HepG2 (cell line): ENCODE results near the gene PRTN3. TPM values are rescaled to one million over a fixed set of nuclear protein-coding genes. Genes with fewer than 3 reads are reported as not detected.

Experiments
- ERF ChIP-seq: IDR thresholded peaks from 2 replicates; pipeline ENCODE4 v1.6.1; 2018; ENCODE audit warnings: missing biosample characterization, missing genetic modification reagents
- FOXJ3 ChIP-seq: sonication (generic); formaldehyde crosslinking; IDR thresholded peaks from 2 replicates; pipeline ENCODE4 v1.4.0; 2020; ENCODE audit warnings: missing genetic modification reagents, mild to moderate bottlenecking, borderline replicate concordance
- HES4 ChIP-seq: sonication (generic); formaldehyde crosslinking; IDR thresholded peaks from 2 replicates; pipeline ENCODE4 v1.9.0; 2021; ENCODE audit warnings: mild to moderate bottlenecking, missing genetic modification reagents, borderline replicate concordance
- HNF4G ChIP-seq, 2 experiments: sonication (generic) in 1 of 2; formaldehyde crosslinking in 1 of 2; IDR thresholded peaks; 2 replicates each; pipeline versions ENCODE4 v1.4.0 to v1.6.1; 2011 to 2020; ENCODE audit warnings: borderline replicate concordance in 2 of 2, low read depth in 2 of 2, mild to moderate bottlenecking in 2 of 2, low read length in 1 of 2, missing genetic modification reagents in 1 of 2, moderate library complexity in 1 of 2
- HOXA7 ChIP-seq: sonication (generic); formaldehyde crosslinking; IDR thresholded peaks from 2 replicates; pipeline ENCODE4 v1.8.1; 2022; ENCODE audit warnings: mild to moderate bottlenecking, missing genetic modification reagents, moderate library complexity
- KLF15 ChIP-seq: sonication (generic); formaldehyde crosslinking; IDR thresholded peaks from 2 replicates; pipeline ENCODE4 v1.8.1; 2023; ENCODE audit warnings: borderline replicate concordance, mild to moderate bottlenecking, inconsistent platforms, missing genetic modification reagents, mixed read lengths
- LBX2 ChIP-seq: sonication (generic); formaldehyde crosslinking; IDR thresholded peaks from 2 replicates; pipeline ENCODE4 v1.5.0; 2020; ENCODE audit warnings: missing genetic modification reagents, mild to moderate bottlenecking, borderline replicate concordance
- MIER3 ChIP-seq: IDR thresholded peaks from 2 replicates; pipeline ENCODE4 v1.6.1; 2016; ENCODE audit warnings: missing compliant biosample characterization, borderline replicate concordance
- RFX3 ChIP-seq: IDR thresholded peaks from 2 replicates; pipeline ENCODE4 v1.6.1; 2016; ENCODE audit warnings: missing biosample characterization, missing genetic modification reagents
- RXRA ChIP-seq: sonication (generic); formaldehyde crosslinking; IDR thresholded peaks from 2 replicates; pipeline ENCODE4 v1.5.1; 2020; ENCODE audit warnings: missing genetic modification reagents
- SATB2 ChIP-seq: sonication (generic); formaldehyde crosslinking; IDR thresholded peaks from 2 replicates; pipeline ENCODE4 v1.5.0; 2020; ENCODE audit warnings: missing genetic modification reagents
- ZBTB43 ChIP-seq: sonication (generic); formaldehyde crosslinking; conservative IDR thresholded peaks from 2 replicates; pipeline ENCODE4 v1.4.0; 2020; ENCODE audit warnings: missing genetic modification reagents
- ZNF180 ChIP-seq: sonication (generic); formaldehyde crosslinking; IDR thresholded peaks from 2 replicates; pipeline ENCODE4 v1.4.0; 2020; ENCODE audit warnings: low read depth, missing genetic modification reagents, borderline replicate concordance
- ZNF383 ChIP-seq: sonication (generic); formaldehyde crosslinking; IDR thresholded peaks from 2 replicates; pipeline ENCODE4 v1.4.0; 2020; ENCODE audit warnings: missing genetic modification reagents, mild to moderate bottlenecking, borderline replicate concordance
- ZNF75D ChIP-seq: sonication (generic); formaldehyde crosslinking; IDR thresholded peaks from 2 replicates; pipeline ENCODE4 v1.8.1; 2023; ENCODE audit warnings: missing genetic modification reagents, mild to moderate bottlenecking, borderline replicate concordance
- polyA plus RNA-seq, 8 experiments: library from polyadenylated mRNA; depleted of rRNA in 3 of 8; stranded (reverse) in 7 of 8; unstranded in 1 of 8; fragments of >200 nt; fragmentation: Illumina TruSeq in 4 of 8; extraction: Trizol in 4 of 8; gene quantifications; 2 replicates each; pipeline versions ENCODE4 v1.2.1 to v1.2.3, GENCODE V29; 2011 to 2016; ENCODE audit warnings: low read depth in 4 of 8, missing spikeins in 1 of 8, mixed read lengths in 1 of 8; ENCODE audit not compliant: insufficient read depth in 1 of 8
- total RNA-seq, 5 experiments: library from RNA; depleted of rRNA; stranded (reverse); fragments of >200 nt; fragmentation: Illumina TruSeq; extraction: Trizol; gene quantifications; 2 replicates each; pipeline ENCODE4 v1.2.3, GENCODE V29; 2016; ENCODE audit warnings: low read depth in 1 of 5
- TF ChIP-seq, protein P1 (sequence below): sonication (generic); formaldehyde crosslinking; IDR thresholded peaks from 2 replicates; pipeline ENCODE4 v1.5.0; 2020; ENCODE audit warnings: missing genetic modification reagents
- TF ChIP-seq, protein P2 (sequence below): sonication (generic); formaldehyde crosslinking; IDR thresholded peaks from 2 replicates; pipeline ENCODE4 v1.4.0; 2020; ENCODE audit warnings: missing genetic modification reagents; ENCODE audit errors: not compliant biosample characterization
- TF ChIP-seq, protein P3 (sequence below): sonication (generic); formaldehyde crosslinking; IDR thresholded peaks from 2 replicates; pipeline ENCODE4 v1.5.1; 2020; ENCODE audit warnings: missing genetic modification reagents, mild to moderate bottlenecking, borderline replicate concordance
- TF ChIP-seq, protein P4 (sequence below): sonication (generic); formaldehyde crosslinking; IDR thresholded peaks from 2 replicates; pipeline ENCODE4 v1.5.1; 2020; ENCODE audit warnings: mild to moderate bottlenecking, missing genetic modification reagents, moderate library complexity

The PRTN3 gene
- total and polyA plus RNA-seq, 2 of the 13 experiments (the other 11 are each of a cell fraction or from before 2014, with no cell fraction given): not detected

GRCh38 chr19:800360-801029, 40.3 kb upstream of the PRTN3 start (continued):
- TF ChIP-seq, protein P1, sequence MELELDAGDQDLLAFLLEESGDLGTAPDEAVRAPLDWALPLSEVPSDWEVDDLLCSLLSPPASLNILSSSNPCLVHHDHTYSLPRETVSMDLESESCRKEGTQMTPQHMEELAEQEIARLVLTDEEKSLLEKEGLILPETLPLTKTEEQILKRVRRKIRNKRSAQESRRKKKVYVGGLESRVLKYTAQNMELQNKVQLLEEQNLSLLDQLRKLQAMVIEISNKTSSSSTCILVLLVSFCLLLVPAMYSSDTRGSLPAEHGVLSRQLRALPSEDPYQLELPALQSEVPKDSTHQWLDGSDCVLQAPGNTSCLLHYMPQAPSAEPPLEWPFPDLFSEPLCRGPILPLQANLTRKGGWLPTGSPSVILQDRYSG: no peak
- TF ChIP-seq MIER3 (CRISPR knock-in tag) (no peak), RFX3 (CRISPR knock-in tag) (no peak), ERF (CRISPR knock-in tag) (no peak), FOXJ3 (no peak), ZNF75D (CRISPR knock-in tag) (no peak), LBX2 (CRISPR knock-in tag) (no peak), HNF4G (IDR thresholded peaks at IDR 0.05; ENCODE audit: borderline replicate concordance, low read depth, low read length) (no peak), HNF4G (CRISPR knock-in tag; IDR thresholded peaks at IDR 0.05; ENCODE audit: borderline replicate concordance, low read depth) (no peak), ZBTB43 (no peak), HOXA7 (CRISPR knock-in tag) (no peak), KLF15 (CRISPR knock-in tag) (no peak), HES4 (no peak), ZNF180 (CRISPR knock-in tag) (no peak), ZNF383 (CRISPR knock-in tag) (no peak), SATB2 (CRISPR knock-in tag) (no peak), RXRA (CRISPR knock-in tag) (peak; percentile 27)
- TF ChIP-seq, protein P2, sequence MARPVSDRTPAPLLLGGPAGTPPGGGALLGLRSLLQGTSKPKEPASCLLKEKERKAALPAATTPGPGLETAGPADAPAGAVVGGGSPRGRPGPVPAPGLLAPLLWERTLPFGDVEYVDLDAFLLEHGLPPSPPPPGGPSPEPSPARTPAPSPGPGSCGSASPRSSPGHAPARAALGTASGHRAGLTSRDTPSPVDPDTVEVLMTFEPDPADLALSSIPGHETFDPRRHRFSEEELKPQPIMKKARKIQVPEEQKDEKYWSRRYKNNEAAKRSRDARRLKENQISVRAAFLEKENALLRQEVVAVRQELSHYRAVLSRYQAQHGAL (CRISPR knock-in tag): no peak
- TF ChIP-seq, protein P3, sequence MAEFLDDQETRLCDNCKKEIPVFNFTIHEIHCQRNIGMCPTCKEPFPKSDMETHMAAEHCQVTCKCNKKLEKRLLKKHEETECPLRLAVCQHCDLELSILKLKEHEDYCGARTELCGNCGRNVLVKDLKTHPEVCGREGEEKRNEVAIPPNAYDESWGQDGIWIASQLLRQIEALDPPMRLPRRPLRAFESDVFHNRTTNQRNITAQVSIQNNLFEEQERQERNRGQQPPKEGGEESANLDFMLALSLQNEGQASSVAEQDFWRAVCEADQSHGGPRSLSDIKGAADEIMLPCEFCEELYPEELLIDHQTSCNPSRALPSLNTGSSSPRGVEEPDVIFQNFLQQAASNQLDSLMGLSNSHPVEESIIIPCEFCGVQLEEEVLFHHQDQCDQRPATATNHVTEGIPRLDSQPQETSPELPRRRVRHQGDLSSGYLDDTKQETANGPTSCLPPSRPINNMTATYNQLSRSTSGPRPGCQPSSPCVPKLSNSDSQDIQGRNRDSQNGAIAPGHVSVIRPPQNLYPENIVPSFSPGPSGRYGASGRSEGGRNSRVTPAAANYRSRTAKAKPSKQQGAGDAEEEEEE: no peak
- TF ChIP-seq, protein P4, sequence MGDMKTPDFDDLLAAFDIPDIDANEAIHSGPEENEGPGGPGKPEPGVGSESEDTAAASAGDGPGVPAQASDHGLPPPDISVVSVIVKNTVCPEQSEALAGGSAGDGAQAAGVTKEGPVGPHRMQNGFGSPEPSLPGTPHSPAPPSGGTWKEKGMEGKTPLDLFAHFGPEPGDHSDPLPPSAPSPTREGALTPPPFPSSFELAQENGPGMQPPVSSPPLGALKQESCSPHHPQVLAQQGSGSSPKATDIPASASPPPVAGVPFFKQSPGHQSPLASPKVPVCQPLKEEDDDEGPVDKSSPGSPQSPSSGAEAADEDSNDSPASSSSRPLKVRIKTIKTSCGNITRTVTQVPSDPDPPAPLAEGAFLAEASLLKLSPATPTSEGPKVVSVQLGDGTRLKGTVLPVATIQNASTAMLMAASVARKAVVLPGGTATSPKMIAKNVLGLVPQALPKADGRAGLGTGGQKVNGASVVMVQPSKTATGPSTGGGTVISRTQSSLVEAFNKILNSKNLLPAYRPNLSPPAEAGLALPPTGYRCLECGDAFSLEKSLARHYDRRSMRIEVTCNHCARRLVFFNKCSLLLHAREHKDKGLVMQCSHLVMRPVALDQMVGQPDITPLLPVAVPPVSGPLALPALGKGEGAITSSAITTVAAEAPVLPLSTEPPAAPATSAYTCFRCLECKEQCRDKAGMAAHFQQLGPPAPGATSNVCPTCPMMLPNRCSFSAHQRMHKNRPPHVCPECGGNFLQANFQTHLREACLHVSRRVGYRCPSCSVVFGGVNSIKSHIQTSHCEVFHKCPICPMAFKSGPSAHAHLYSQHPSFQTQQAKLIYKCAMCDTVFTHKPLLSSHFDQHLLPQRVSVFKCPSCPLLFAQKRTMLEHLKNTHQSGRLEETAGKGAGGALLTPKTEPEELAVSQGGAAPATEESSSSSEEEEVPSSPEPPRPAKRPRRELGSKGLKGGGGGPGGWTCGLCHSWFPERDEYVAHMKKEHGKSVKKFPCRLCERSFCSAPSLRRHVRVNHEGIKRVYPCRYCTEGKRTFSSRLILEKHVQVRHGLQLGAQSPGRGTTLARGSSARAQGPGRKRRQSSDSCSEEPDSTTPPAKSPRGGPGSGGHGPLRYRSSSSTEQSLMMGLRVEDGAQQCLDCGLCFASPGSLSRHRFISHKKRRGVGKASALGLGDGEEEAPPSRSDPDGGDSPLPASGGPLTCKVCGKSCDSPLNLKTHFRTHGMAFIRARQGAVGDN: peak; percentile 37; the same call in 1 of the 2 replicates
